ENCODE results near the gene RFLNA. TPM values are rescaled to one million over a fixed set of nuclear protein-coding genes. Genes with fewer than 3 reads are reported as not detected.

Gene RFLNA
- total and polyA plus RNA-seq, 7 donors: 0.83 to 57.1 (median 17.6) TPM; not detected in 2

GRCh38 chr12:124327362-124328043 lies 32.6 kb downstream of the RFLNA start:
- H3K27me3 ChIP-seq: no peaks in the 10 kb centered on the region
- intact Hi-C loops (cut with DNase I): loop anchor here (10.0 kb wide), 1 partner anchor 447 kb away; no protein-coding TSS in a partner anchor
- DNase-seq: no peak
- H3K4me1 ChIP-seq: peaks cover 0 to 21% (median 18%) of the 10 kb centered on the region in 4 donors
- H3K36me3 ChIP-seq: peaks cover 39 to 86% (median 73%) of the 10 kb centered on the region in 4 donors
- peaks cover 0 to 8% (median 6%) of the 10 kb centered on the region in 4 donors for H3K9me3 ChIP-seq
- WGBS, 2 donors: 46 to 73% methylated on average over 18 of the region's 18 CpGs
- peak overlapping the region; percentile 42 to 63 (median 58) for H3K27ac ChIP-seq
- H3K4me3 ChIP-seq: no peak overlapping the region
- TF ChIP-seq POLR2AphosphoS5 (IDR thresholded peaks at IDR 0.05) (no peak), CTCF (IDR thresholded peaks at IDR 0.05) (no peak), POLR2A (IDR thresholded peaks at IDR 0.05) (no peak), EP300 (IDR thresholded peaks at IDR 0.05) (no peak)

DNA sequence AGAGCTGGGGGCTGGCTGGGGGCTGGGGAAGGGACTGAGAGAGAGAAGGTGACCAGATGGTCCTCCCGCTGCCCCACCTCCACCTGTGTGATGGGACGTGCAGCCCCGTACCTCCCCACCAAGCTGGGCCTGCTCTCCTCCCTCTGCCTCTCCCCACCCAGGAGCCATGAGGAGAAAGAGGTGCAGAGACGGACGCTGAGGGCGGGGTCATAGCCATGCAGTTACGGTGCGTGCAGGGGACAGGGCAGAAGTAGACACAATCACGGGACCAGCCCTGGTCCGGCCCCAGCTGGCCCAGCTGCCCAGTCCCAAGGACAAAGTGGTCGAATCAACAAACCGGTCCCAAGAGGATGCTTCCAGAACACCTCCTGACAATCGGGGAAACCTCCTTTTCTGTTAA lies 33.2 kb downstream of the RFLNA start:
- Histone ChIP-seq H3K27ac (peak overlapping the region; percentile 42 to 63 (median 58)), H3K9me3 (peaks cover 0 to 8% (median 6%) of the 10 kb centered on the region in 4 donors), H3K4me1 (peaks cover 0 to 21% (median 18%) of the 10 kb centered on the region in 4 donors), H3K36me3 (peaks cover 45 to 88% (median 78%) of the 10 kb centered on the region in 4 donors), H3K27me3 (no peaks in the 10 kb centered on the region), H3K4me3 (no peak overlapping the region)
- intact Hi-C loops (cut with DNase I): loop anchor here (10.0 kb wide), 1 partner anchor 447 kb away; no protein-coding TSS in a partner anchor
- TF ChIP-seq POLR2A (IDR thresholded peaks at IDR 0.05): no peak
- TF ChIP-seq POLR2AphosphoS5 (IDR thresholded peaks at IDR 0.05): peak in 1 of 4 donors; percentile 4
- DNase-seq: no peak
- WGBS, 2 donors: 53 to 74% methylated on average over 13 of the region's 13 CpGs

DNA sequence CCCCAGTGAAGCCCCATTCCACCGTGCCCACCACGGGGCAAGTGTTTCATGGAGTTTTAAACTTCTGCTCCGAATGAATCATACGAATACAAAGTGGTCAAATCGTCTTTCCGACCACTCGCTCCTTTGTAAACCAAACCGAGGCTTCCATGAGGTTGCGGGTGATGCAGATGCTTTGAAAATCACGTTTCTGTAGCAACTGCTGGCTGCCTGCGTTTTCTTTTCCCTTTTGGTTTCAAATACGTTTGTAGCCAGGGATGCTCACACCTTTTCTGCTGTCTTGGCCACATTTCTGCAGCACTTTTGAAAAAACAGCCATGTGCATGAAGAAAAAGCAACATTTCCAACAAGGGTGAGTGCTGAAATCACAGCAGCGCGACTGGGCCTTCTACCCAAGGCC lies 33.7 kb downstream of the RFLNA start:
- peaks cover 47 to 91% (median 79%) of the 10 kb centered on the region in 4 donors for H3K36me3 ChIP-seq
- WGBS, 2 donors: 87 to 89% methylated on average over 14 of the region's 14 CpGs
- no peak for DNase-seq
- no peak overlapping the region for H3K4me3 ChIP-seq
- intact Hi-C loops (cut with DNase I): loop anchor here (10.0 kb wide), 1 partner anchor 446 kb away; no protein-coding TSS in a partner anchor
- peak overlapping the region in 3 of 4 donors; percentile 42 to 63 (median 58) for H3K27ac ChIP-seq
- peaks cover 0 to 5% (median 3%) of the 10 kb centered on the region in 4 donors for H3K9me3 ChIP-seq
- H3K4me1 ChIP-seq: peaks cover 0 to 21% (median 18%) of the 10 kb centered on the region in 4 donors
- TF ChIP-seq POLR2A (IDR thresholded peaks at IDR 0.05) (no peak), POLR2AphosphoS5 (IDR thresholded peaks at IDR 0.05) (no peak), CTCF (IDR thresholded peaks at IDR 0.05) (no peak), EP300 (IDR thresholded peaks at IDR 0.05) (no peak)
- no peaks in the 10 kb centered on the region for H3K27me3 ChIP-seq

DNA sequence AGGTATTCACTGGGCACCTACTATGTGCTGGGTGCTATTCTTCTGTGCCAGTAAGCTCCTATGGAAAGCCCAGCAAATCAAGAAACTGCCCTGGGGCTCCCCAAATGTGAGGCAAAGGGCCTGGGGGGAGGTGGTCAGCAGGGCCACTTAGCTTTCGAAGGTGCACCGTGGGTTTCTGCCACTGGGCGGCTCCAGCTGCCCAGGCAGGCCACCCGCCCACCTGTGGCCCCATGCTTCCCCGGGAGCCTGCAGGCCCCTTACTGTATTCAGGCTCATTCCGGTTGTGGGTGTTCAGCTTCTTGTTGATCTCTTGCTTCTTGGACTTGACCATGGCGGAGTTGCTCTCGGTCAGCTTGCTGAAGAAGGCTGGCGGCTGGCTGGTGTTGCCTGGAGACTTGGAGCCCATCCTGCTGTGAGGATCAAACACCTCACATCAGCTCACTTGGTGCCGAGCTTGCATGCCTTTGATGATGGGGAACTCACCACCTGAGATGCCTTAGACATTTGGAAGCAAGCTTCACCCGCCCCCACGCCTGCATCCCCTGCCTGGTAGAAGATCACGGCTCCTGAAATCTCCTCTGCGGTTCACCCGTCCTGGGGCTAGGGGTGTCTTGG lies 37.3 kb downstream of the RFLNA start:
- Histone ChIP-seq H3K27me3 (no peaks in the 10 kb centered on the region), H3K4me3 (no peak overlapping the region), H3K4me1 (peaks cover 0 to 20% (median 14%) of the 10 kb centered on the region in 4 donors), H3K36me3 (peaks cover 50 to 92% (median 81%) of the 10 kb centered on the region in 4 donors), H3K27ac (no peak overlapping the region), H3K9me3 (no peaks in the 10 kb centered on the region)
- intact Hi-C loops (cut with DNase I): no loop called here
- WGBS, 2 donors: 93 to 97% methylated on average over 15 of the region's 15 CpGs
- DNase-seq: no peak
- no peak for TF ChIP-seq POLR2A (IDR thresholded peaks at IDR 0.05)

DNA sequence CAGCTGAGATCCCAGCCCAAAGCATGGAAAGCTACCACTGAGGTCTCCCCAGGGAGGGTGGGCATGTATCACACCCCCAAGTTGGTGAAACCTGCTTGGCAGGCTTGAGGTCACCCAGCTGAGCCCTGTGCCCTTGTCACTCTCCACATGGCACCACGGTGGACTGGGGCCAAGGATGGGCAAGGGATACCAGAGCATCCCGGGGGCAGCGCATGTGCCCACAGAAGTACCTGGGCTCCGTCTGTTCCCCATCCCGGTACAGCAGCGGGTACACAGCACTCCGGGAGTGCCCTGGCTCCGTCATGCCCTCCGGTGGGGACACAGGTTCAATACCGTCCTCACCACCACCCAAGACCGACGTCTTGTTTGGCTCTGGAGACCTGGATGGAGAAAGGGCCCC lies 38.0 kb downstream of the RFLNA start:
- Histone ChIP-seq H3K4me3 (no peak overlapping the region), H3K27me3 (no peaks in the 10 kb centered on the region), H3K36me3 (peaks cover 50 to 97% (median 85%) of the 10 kb centered on the region in 4 donors), H3K4me1 (peaks cover 0 to 13% (median 7%) of the 10 kb centered on the region in 4 donors), H3K9me3 (no peaks in the 10 kb centered on the region), H3K27ac (no peak overlapping the region)
- no peak for DNase-seq
- TF ChIP-seq POLR2AphosphoS5 (IDR thresholded peaks at IDR 0.05) (no peak), CTCF (IDR thresholded peaks at IDR 0.05) (no peak), EP300 (IDR thresholded peaks at IDR 0.05) (no peak), POLR2A (IDR thresholded peaks at IDR 0.05) (no peak)
- intact Hi-C loops (cut with DNase I): no loop called here
- WGBS, 2 donors: 94% methylated on average over 12 of the region's 12 CpGs

Measured in sigmoid colon (tissue), 7 donors.